Gastroesophageal sphincter (tissue), 4 donors: ENCODE results near the gene ROS1. TPM values are rescaled to one million over a fixed set of nuclear protein-coding genes. Genes with fewer than 3 reads are reported as not detected.

Experiments used
- ATAC-seq: fragments of 150-250 bp; one replicate; pipeline ENCODE4 v1.9.1; 2016; ENCODE audit warnings: mild to moderate bottlenecking, moderate library complexity
- H3K27ac ChIP-seq, 4 donors: fragments of 200-600 bp; sonication (generic) in 3 of 4; 1 replicate in 3 of 4; 2 replicates in 1 of 4; pipeline ENCODE4 v1.5.1; 2016 to 2019
- H3K27me3 ChIP-seq: fragments of 200-600 bp; sonication (generic); one replicate; pipeline ENCODE4 v1.5.1; 2019
- H3K36me3 ChIP-seq, 2 donors: fragments of 200-600 bp; sonication (generic); one replicate each; pipeline ENCODE4 v1.5.1; 2019; ENCODE audit warnings: control low read depth in 1 of 2
- H3K4me1 ChIP-seq, 3 donors: fragments of 200-600 bp; sonication (generic); 1 replicate in 2 of 3; 2 replicates in 1 of 3; pipeline ENCODE4 v1.5.1; 2016 to 2019; ENCODE audit warnings: control low read depth in 2 of 3
- H3K4me3 ChIP-seq, 2 donors: fragments of 200-600 bp; sonication (generic); one replicate each; pipeline ENCODE4 v1.5.1; 2019; ENCODE audit warnings: mild to moderate bottlenecking in 1 of 2, moderate library complexity in 1 of 2
- H3K9me3 ChIP-seq, 3 donors: fragments of 200-600 bp; sonication (generic); one replicate each; pipeline ENCODE4 v1.5.1; 2017 to 2019; ENCODE audit warnings: control low read depth in 2 of 3
- CTCF ChIP-seq, 4 experiments: fragments of 200-600 bp in 2 of 4; fragments of 450-650 bp in 2 of 4; sonication (generic) in 1 of 4; IDR thresholded peaks; one replicate each; pipeline ENCODE4 v1.5.1; 2017 to 2019; ENCODE audit warnings: antibody characterized with exemption in 4 of 4, mild to moderate bottlenecking in 2 of 4, moderate library complexity in 2 of 4
- EP300 ChIP-seq: sonication (generic); formaldehyde crosslinking; IDR thresholded peaks from one replicate; pipeline ENCODE4 v1.6.1; 2017; ENCODE audit warnings: antibody characterized with exemption, mild to moderate bottlenecking
- POLR2A ChIP-seq, 2 donors: fragments of 450-650 bp; IDR thresholded peaks; one replicate each; pipeline ENCODE4 v1.6.1; 2017; ENCODE audit warnings: antibody characterized with exemption in 2 of 2, mild to moderate bottlenecking in 2 of 2, moderate library complexity in 1 of 2
- POLR2AphosphoS5 ChIP-seq: sonication (generic); formaldehyde crosslinking; IDR thresholded peaks from one replicate; pipeline ENCODE4 v1.6.1; 2017; ENCODE audit warnings: antibody characterized with exemption
- WGBS, 2 donors: methylation state at CpG; one replicate each; pipeline ENCODE4 v1.1.5; 2018; ENCODE audit warnings: low coverage in 1 of 2; 5-methylcytosine and 5-hydroxymethylcytosine counted together
- total RNA-seq, 4 donors: library from RNA; depleted of rRNA; stranded (reverse); fragments of >200 nt; gene quantifications; one replicate each; pipeline ENCODE4 v1.1.0, GENCODE V29; 2016

ROS1 gene
- total RNA-seq, 4 donors from 2014 or later: 0.13 TPM; not detected in 3

DNA sequence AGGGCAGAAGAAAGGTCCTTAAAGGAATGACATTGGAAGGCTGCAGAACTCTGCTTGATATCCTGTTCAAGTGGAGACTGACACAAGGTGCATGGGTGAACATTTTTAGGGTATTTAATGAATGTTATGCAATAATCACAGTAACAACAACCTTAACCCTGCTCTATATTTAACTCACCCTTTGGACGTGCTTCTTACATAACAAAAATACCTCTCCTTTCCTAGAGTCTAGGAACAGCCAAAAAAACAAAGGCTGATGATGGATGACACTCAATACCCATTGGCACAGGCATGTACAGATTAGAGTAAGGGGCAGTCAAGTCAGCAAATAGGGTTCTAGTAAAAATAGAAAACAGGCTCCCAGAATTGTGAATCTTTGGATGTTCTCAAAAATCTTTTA lies 30.6 kb downstream of the ROS1 start:
- Histone ChIP-seq H3K4me3 (no peak overlapping the region), H3K9me3 (no peaks in the 10 kb centered on the region), H3K27ac (no peak overlapping the region), H3K36me3 (no peaks in the 10 kb centered on the region), H3K27me3 (no peaks in the 10 kb centered on the region), H3K4me1 (no peaks in the 10 kb centered on the region)
- TF ChIP-seq EP300 (no peak), POLR2AphosphoS5 (no peak), CTCF (IDR thresholded peaks at IDR 0.05) (no peak), POLR2A (IDR thresholded peaks at IDR 0.05) (no peak)
- WGBS, 2 donors: 0 to 11% methylated on average over 1 of the region's 1 CpG
- no peak for ATAC-seq

DNA sequence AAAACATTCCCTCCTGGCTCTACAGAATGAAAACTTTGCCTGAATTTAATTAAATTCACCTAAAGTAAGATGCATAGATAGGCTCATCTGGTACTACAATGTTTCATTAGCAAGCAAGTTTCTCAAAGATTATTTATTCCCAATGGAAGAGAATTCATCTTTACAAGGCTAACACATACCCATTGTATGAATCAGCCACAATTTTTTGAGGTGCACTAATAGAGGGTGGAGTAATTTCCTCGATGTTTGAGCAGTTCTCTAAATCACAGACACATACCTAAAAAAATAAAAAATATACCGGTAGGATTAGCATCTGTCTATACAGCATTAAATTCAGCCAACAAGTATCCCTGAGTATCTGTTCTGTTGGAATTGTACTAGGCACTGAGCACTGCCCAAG lies 32.7 kb downstream of the ROS1 start:
- H3K9me3 ChIP-seq: no peaks in the 10 kb centered on the region
- no peak overlapping the region for H3K4me3 ChIP-seq
- no peaks in the 10 kb centered on the region for H3K27me3 ChIP-seq
- no peak for ATAC-seq
- no peak for TF ChIP-seq CTCF (IDR thresholded peaks at IDR 0.05)
- no peak for TF ChIP-seq POLR2AphosphoS5
- TF ChIP-seq EP300: no peak
- no peak for TF ChIP-seq POLR2A (IDR thresholded peaks at IDR 0.05)
- H3K36me3 ChIP-seq: no peaks in the 10 kb centered on the region
- no peak overlapping the region for H3K27ac ChIP-seq
- 81 to 91% methylated on average over 2 of the region's 2 CpGs for WGBS, 2 donors
- H3K4me1 ChIP-seq: no peaks in the 10 kb centered on the region

DNA sequence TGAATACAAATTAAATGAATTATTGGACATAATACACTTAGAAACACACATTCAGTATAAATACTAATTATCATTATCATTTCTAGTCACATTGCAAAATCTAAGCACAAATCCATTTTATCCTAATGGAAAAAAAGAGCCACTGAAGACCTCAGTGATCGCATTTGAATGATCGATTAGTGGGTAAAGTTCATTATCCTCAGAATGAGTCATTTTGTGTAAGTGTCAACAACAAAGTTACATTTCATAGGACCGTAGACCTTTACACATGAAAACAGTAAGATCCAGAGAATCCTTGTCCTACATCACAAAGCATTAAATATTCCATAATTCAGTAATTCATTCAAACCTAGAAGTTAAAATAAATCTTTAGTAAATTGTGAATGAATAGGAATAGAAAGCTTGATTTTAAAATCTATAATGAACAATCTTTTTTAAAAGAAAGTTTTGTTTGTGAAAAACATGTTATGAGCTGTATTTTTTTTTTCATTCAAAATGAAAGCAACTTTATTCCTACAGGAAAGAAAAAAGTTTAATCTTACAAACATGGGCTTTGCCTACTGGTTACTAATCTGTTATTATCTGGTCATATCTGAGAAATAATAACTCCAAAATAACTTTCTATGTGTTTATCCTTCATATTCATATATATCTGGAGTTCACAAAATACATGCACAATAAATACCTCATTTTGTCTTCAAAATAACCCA lies 33.7 kb downstream of the ROS1 start:
- Histone ChIP-seq H3K4me3 (no peak overlapping the region), H3K27me3 (no peaks in the 10 kb centered on the region), H3K4me1 (no peaks in the 10 kb centered on the region), H3K27ac (no peak overlapping the region), H3K36me3 (no peaks in the 10 kb centered on the region), H3K9me3 (no peaks in the 10 kb centered on the region)
- WGBS, 2 donors: 83 to 89% methylated on average over 3 of the region's 3 CpGs
- ATAC-seq: no peak
- TF ChIP-seq EP300: no peak
- TF ChIP-seq POLR2AphosphoS5: no peak
- no peak for TF ChIP-seq POLR2A (IDR thresholded peaks at IDR 0.05)
- no peak for TF ChIP-seq CTCF (IDR thresholded peaks at IDR 0.05)

DNA sequence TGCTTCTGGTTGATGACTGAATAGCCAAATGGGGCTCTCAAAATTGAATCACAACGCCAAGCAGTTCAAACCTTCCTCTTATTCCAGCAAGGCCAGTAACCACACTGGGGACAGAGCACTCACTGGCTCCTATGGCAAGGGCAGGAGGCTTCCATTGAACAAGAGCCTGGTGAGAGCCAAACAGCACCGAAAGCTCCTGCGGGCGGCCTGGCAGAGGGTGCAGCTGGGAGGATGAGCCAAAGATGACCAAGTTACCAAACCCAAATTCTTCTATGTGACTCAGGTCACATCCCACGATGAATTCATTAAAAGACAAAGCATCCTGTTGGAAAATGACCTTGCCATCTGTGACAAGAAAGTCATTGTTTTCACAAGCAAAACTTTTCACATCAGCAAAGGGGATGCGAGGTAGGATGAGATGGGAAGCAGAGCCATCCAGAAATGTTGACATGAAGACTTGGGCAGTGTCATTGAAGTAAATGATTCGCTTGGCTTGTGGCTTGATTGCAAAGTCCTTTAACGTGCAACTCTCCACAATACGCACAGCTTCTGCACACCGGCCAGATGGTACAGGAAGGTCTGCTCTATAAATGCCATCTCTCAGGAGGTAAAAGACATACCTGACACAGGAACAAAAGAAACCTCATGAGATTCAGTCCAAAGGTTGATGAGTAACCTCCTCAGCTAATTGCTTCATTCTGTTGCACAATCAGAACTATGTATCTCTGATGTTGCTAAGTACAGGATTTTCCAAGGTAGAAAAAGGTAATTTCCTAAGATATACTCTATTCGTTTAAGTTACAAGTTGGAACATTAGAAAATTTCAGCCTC lies 36.3 kb downstream of the ROS1 start:
- Histone ChIP-seq H3K9me3 (no peaks in the 10 kb centered on the region), H3K4me1 (no peaks in the 10 kb centered on the region), H3K36me3 (no peaks in the 10 kb centered on the region), H3K27me3 (no peaks in the 10 kb centered on the region), H3K27ac (no peak overlapping the region), H3K4me3 (no peak overlapping the region)
- no peak for TF ChIP-seq POLR2A (IDR thresholded peaks at IDR 0.05)
- no peak for TF ChIP-seq EP300
- TF ChIP-seq POLR2AphosphoS5: no peak
- no peak for TF ChIP-seq CTCF (IDR thresholded peaks at IDR 0.05)
- WGBS, 2 donors: 82 to 84% methylated on average over 6 to 11 of the region's 11 CpGs
- ATAC-seq: no peak
